Lung (tissue), 4 donors: ENCODE results near the gene RECQL. TPM values are rescaled to one million over a fixed set of nuclear protein-coding genes. Genes with fewer than 3 reads are reported as not detected.

Experiments
- polyA plus RNA-seq, 2 donors: library from polyadenylated mRNA; stranded (reverse); fragments of 200-250 nt; gene quantifications; one replicate each; pipeline ENCODE4 v1.2.1, GENCODE V29; 2013
- total RNA-seq, 2 donors: library from RNA; depleted of rRNA in 1 of 2; stranded (reverse); fragments of >200 nt in 1 of 2; gene quantifications; one replicate each; pipeline ENCODE4 v1.2.1, GENCODE V29; 2014 to 2021
- donor health status: Bipolar disorder and iron deficiency.
- donor health status: healthy.
- donor health status: DM: yes; HTN: yes; CAD: no.

RECQL gene
- total and polyA plus RNA-seq, 4 donors, result 13.8 to 36.0 (median 29.6) TPM

Other genes with a start within 250 kb of the RECQL start
- gene SLCO1A2, start 166.7 kb downstream of the RECQL start, total RNA-seq, result 1 to 10 TPM in 1 of 2 donors, under 1 TPM in 1; 0.34 to 1.1 TPM
- gene SLCO1A2, start 166.7 kb downstream of the RECQL start, polyA plus RNA-seq, result under 1 TPM in 1 of 2 donors, not detected in 1; 0.33 TPM
- not detected for gene IAPP, start 128.7 kb downstream of the RECQL start, total RNA-seq
- gene IAPP, start 128.7 kb downstream of the RECQL start, polyA plus RNA-seq, result under 1 TPM in 1 of 2 donors, not detected in 1; 0.01 TPM
- gene PYROXD1, start 64.0 kb downstream of the RECQL start, total RNA-seq, result 10 to 100 TPM; 21.3 to 28.2 TPM
- 10 to 100 TPM; 13.3 to 15.3 TPM for gene PYROXD1, start 64.0 kb downstream of the RECQL start, polyA plus RNA-seq
- 10 to 100 TPM; 34.3 to 35.0 TPM for gene GOLT1B, start 154 bp upstream of the RECQL start, total RNA-seq
- 10 to 100 TPM; 23.9 to 27.3 TPM for gene GOLT1B, start 154 bp upstream of the RECQL start, polyA plus RNA-seq
- gene SPX, start 24.7 kb upstream of the RECQL start, total RNA-seq, result 10 to 100 TPM in 1 of 2 donors, under 1 TPM in 1; 0.58 to 24.0 TPM
- gene SPX, start 24.7 kb upstream of the RECQL start, polyA plus RNA-seq, result under 1 TPM; 0.09 to 0.51 TPM
- gene GYS2, start 103.2 kb upstream of the RECQL start, total RNA-seq, result not detected
- gene GYS2, start 103.2 kb upstream of the RECQL start, polyA plus RNA-seq, result under 1 TPM; 0.03 to 0.10 TPM
- gene LDHB, start 156.2 kb upstream of the RECQL start, total RNA-seq, result 100 to 1,000 TPM; 437 to 480 TPM
- 100 to 1,000 TPM; 370 to 551 TPM for gene LDHB, start 156.2 kb upstream of the RECQL start, polyA plus RNA-seq